HCT116 (cell line): Measurements from ENCODE around the gene TKFC.

ENCODE experiments used
- CBX3 ChIP-seq: IDR thresholded peaks from 2 replicates; pipeline ENCODE4 v1.6.1; 2012; ENCODE audit warnings: low read depth
- CTCF ChIP-seq, 3 experiments: fragments of 200-600 bp in 1 of 3; sonication (generic) in 1 of 3; IDR thresholded peaks in 2 of 3; conservative IDR thresholded peaks in 1 of 3; 2 replicates each; pipeline ENCODE4 v1.5.1; 2012 to 2017; ENCODE audit warnings: low read depth in 2 of 3, low read length in 2 of 3, antibody characterized with exemption in 1 of 3, borderline replicate concordance in 1 of 3, control low read depth in 1 of 3, mild to moderate bottlenecking in 1 of 3, mixed read lengths in 1 of 3, mixed run types in 1 of 3, moderate library complexity in 1 of 3; ENCODE audit not compliant: insufficient read depth in 1 of 3
- RAD21 ChIP-seq: IDR thresholded peaks from 2 replicates; pipeline ENCODE4 v1.6.1; 2012; ENCODE audit warnings: low read depth, mild to moderate bottlenecking
- SP1 ChIP-seq: IDR thresholded peaks from 2 replicates; pipeline ENCODE4 v1.6.1; 2012; ENCODE audit warnings: low read depth

- no peak for TF ChIP-seq CTCF (IDR thresholded peaks at IDR 0.05 in 2 of 3, conservative IDR thresholded peaks at IDR 0.05 in 1 of 3; ENCODE audit: borderline replicate concordance in 1 of 3, insufficient read depth in 1 of 3, low read depth in 2 of 3, low read length in 2 of 3)
- no peak for TF ChIP-seq CBX3
- TF ChIP-seq RAD21: no peak
- TF ChIP-seq SP1: no peak
These were observed 11.0 kb downstream of the TKFC start for GRCh38 chr11:61343792-61344745.
